IPS DF 6.9 (cell line): ENCODE data around the gene KEL.

ENCODE experiments used
- DNase-seq: peaks from one replicate; pipeline ENCODE4 v3.0.0-alpha.2; 2013; ENCODE audit warnings: low read depth, low spot score
- H3K27ac ChIP-seq: one replicate; pipeline ENCODE4 v1.5.1; 2013; ENCODE audit warnings: low read length, control low read depth
- H3K27me3 ChIP-seq: 2 replicates; pipeline ENCODE4 v1.6.1; 2013; ENCODE audit warnings: mild to moderate bottlenecking, low read length; ENCODE audit not compliant: control insufficient read depth, insufficient read depth
- H3K36me3 ChIP-seq: 2 replicates; pipeline ENCODE4 v1.6.1; 2013; ENCODE audit warnings: low read length; ENCODE audit not compliant: control insufficient read depth, insufficient read depth
- H3K4me1 ChIP-seq: 2 replicates; pipeline ENCODE4 v1.6.1; 2013; ENCODE audit warnings: low read length; ENCODE audit not compliant: control insufficient read depth, insufficient read depth
- H3K4me3 ChIP-seq: 2 replicates; pipeline ENCODE4 v1.5.1; 2013; ENCODE audit warnings: mild to moderate bottlenecking, low read length
- H3K9me3 ChIP-seq: 2 replicates; pipeline ENCODE4 v1.6.1; 2013; ENCODE audit warnings: low read length, inconsistent platforms; ENCODE audit not compliant: control insufficient read depth, insufficient read depth
- WGBS: extraction: QIAGEN DNeasy Blood & Tissue Kit; methylation state at CpG from one replicate; pipeline ENCODE4 v1.1.7; 2013; ENCODE audit warnings: mixed read lengths, missing lambda C conversion rate; ENCODE audit not compliant: insufficient read length, insufficient coverage; 5-methylcytosine and 5-hydroxymethylcytosine counted together

KEL gene

GRCh38 chr7:142899661-142900060 lies 62.5 kb downstream of the KEL start:
- H3K27ac ChIP-seq = no peak overlapping the region
- H3K9me3 ChIP-seq = no peaks in the 10 kb centered on the region
- no CpG with 5 or more reads among the region's 3 CpGs for WGBS
- no peak for DNase-seq
- H3K36me3 ChIP-seq = no peaks in the 10 kb centered on the region
- H3K27me3 ChIP-seq = no peaks in the 10 kb centered on the region
- no peak overlapping the region for H3K4me3 ChIP-seq
- H3K4me1 ChIP-seq = no peaks in the 10 kb centered on the region

- H3K36me3 ChIP-seq = no peaks in the 10 kb centered on the region
- H3K9me3 ChIP-seq = no peaks in the 10 kb centered on the region
- H3K27me3 ChIP-seq = no peaks in the 10 kb centered on the region
- DNase-seq = no peak
- no CpG with 5 or more reads among the region's 3 CpGs for WGBS
- no peaks in the 10 kb centered on the region for H3K4me1 ChIP-seq
- no peak overlapping the region for H3K27ac ChIP-seq
- no peak overlapping the region for H3K4me3 ChIP-seq
Measured at GRCh38 chr7:142898377-142899170, 63.6 kb downstream of the KEL start.

GRCh38 chr7:142897691-142898090 lies 64.5 kb downstream of the KEL start:
- Histone ChIP-seq H3K27me3 (no peaks in the 10 kb centered on the region), H3K4me1 (no peaks in the 10 kb centered on the region), H3K9me3 (no peaks in the 10 kb centered on the region), H3K4me3 (no peak overlapping the region), H3K27ac (no peak overlapping the region), H3K36me3 (no peaks in the 10 kb centered on the region)
- WGBS = no CpG with 5 or more reads among the region's 7 CpGs
- no peak for DNase-seq

GRCh38 chr7:142896741-142897379 lies 65.3 kb downstream of the KEL start:
- WGBS = no CpG with 5 or more reads among the region's 3 CpGs
- Histone ChIP-seq H3K4me1 (no peaks in the 10 kb centered on the region), H3K4me3 (no peak overlapping the region), H3K27ac (no peak overlapping the region), H3K36me3 (no peaks in the 10 kb centered on the region), H3K27me3 (no peaks in the 10 kb centered on the region), H3K9me3 (no peaks in the 10 kb centered on the region)
- no peak for DNase-seq

- Histone ChIP-seq H3K27me3 (no peaks in the 10 kb centered on the region), H3K36me3 (no peaks in the 10 kb centered on the region), H3K9me3 (no peaks in the 10 kb centered on the region), H3K4me3 (no peak overlapping the region), H3K4me1 (no peaks in the 10 kb centered on the region), H3K27ac (no peak overlapping the region)
- DNase-seq = no peak
- WGBS = no CpG with 5 or more reads among the region's 3 CpGs
Measured at GRCh38 chr7:142896151-142896550, 66.0 kb downstream of the KEL start.

- Histone ChIP-seq H3K36me3 (no peaks in the 10 kb centered on the region), H3K27me3 (no peaks in the 10 kb centered on the region), H3K27ac (no peak overlapping the region), H3K4me1 (no peaks in the 10 kb centered on the region), H3K9me3 (no peaks in the 10 kb centered on the region), H3K4me3 (no peak overlapping the region)
- WGBS = no CpG with 5 or more reads among the region's 6 CpGs
- no peak for DNase-seq
Measured at GRCh38 chr7:142894985-142895593, 67.1 kb downstream of the KEL start.

- no peak overlapping the region for H3K27ac ChIP-seq
- no peaks in the 10 kb centered on the region for H3K9me3 ChIP-seq
- H3K4me3 ChIP-seq = no peak overlapping the region
- DNase-seq = no peak
- no CpG with 5 or more reads among the region's 12 CpGs for WGBS
- no peaks in the 10 kb centered on the region for H3K36me3 ChIP-seq
- H3K4me1 ChIP-seq = no peaks in the 10 kb centered on the region
- no peaks in the 10 kb centered on the region for H3K27me3 ChIP-seq
Measured at GRCh38 chr7:142894112-142894984, 67.8 kb downstream of the KEL start.

GRCh38 chr7:142892951-142893350 lies 69.2 kb downstream of the KEL start:
- H3K4me3 ChIP-seq = no peak overlapping the region
- no peaks in the 10 kb centered on the region for H3K36me3 ChIP-seq
- no peaks in the 10 kb centered on the region for H3K27me3 ChIP-seq
- H3K27ac ChIP-seq = no peak overlapping the region
- H3K4me1 ChIP-seq = no peaks in the 10 kb centered on the region
- no peak for DNase-seq
- no peaks in the 10 kb centered on the region for H3K9me3 ChIP-seq
- no CpG with 5 or more reads among the region's 5 CpGs for WGBS

GRCh38 chr7:142891490-142892082 lies 70.6 kb downstream of the KEL start:
- no peak overlapping the region for H3K4me3 ChIP-seq
- WGBS = no CpG with 5 or more reads among the region's 10 CpGs

More at GRCh38 chr7:142891490-142892082, 70.6 kb downstream of the KEL start:
- Histone ChIP-seq H3K27me3 (no peaks in the 10 kb centered on the region), H3K27ac (no peak overlapping the region), H3K4me1 (no peaks in the 10 kb centered on the region), H3K36me3 (no peaks in the 10 kb centered on the region), H3K9me3 (no peaks in the 10 kb centered on the region)
- DNase-seq = no peak
